T-helper 2 cell (primary cell): ENCODE data around the gene ZNF610.

Experiments
- DNase-seq, 5 experiments: peaks; one replicate each; pipeline versions ENCODE4 v3.0.0 to v3.0.0-alpha.2; 2012 to 2022

The ZNF610 gene

GRCh38 chr19:52398081-52398441 is 62.0 kb downstream of the ZNF610 start:
- no peak for DNase-seq

GRCh38 chr19:52410276-52410675 is 74.2 kb downstream of the ZNF610 start:
- DNase-seq: no peak

- no peak for DNase-seq
These were observed 79.7 kb downstream of the ZNF610 start for GRCh38 chr19:52415711-52416110.
